ENCODE results near the gene FMO3. TPM values are rescaled to one million over a fixed set of nuclear protein-coding genes. Genes with fewer than 3 reads are reported as not detected.

FMO3 gene
- total RNA-seq, 1 experiment from 2014 or later, result 58.6 TPM

DNA sequence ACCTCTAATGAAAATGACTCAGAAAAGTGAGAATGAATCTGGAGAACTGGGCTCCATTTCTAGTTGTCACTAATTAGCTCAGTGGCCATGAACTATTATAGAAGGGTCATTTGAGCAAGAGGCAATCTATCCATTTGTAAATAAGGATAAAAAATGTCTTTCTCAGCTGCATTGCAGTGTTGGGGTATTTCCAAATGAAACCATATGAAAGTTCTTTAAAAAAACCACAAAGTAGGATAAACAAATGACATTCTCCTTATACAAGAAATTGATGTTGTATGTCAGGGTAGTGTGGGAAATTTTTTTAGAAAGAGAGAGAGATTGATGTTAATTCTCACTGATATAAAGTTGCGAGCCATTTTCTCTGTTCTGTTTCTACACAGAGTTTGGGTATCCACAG lies 26.0 kb downstream of the FMO3 start:
- no peak for DNase-seq (ENCODE audit: low read depth)

DNA sequence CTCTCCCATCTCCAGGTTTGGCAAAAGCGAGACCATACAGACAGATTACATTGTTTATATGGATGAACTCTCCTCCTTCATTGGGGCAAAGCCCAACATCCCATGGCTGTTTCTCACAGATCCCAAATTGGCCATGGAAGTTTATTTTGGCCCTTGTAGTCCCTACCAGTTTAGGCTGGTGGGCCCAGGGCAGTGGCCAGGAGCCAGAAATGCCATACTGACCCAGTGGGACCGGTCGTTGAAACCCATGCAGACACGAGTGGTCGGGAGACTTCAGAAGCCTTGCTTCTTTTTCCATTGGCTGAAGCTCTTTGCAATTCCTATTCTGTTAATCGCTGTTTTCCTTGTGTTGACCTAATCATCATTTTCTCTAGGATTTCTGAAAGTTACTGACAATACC lies 26.4 kb downstream of the FMO3 start:
- no peak for DNase-seq (ENCODE audit: low read depth)

DNA sequence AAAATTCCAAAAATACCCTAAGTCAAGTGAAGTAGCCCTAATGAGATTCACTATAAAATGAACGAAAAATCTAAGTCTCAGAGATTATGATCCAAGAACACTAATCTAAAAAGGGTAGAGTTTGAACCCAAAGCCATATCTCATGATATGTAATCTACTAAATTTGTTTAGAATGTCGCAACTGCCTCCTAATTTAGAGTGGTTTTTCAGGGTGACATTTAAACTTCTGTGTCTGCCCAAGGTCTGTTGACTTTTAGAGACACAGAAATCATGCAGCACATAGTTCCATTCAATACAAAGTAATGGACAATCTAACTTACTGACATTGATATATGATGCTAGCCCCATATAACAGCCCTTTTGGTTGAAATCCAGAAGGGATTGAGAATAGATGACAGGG lies 28.9 kb downstream of the FMO3 start:
- DNase-seq (ENCODE audit: low read depth), result no peak

DNA sequence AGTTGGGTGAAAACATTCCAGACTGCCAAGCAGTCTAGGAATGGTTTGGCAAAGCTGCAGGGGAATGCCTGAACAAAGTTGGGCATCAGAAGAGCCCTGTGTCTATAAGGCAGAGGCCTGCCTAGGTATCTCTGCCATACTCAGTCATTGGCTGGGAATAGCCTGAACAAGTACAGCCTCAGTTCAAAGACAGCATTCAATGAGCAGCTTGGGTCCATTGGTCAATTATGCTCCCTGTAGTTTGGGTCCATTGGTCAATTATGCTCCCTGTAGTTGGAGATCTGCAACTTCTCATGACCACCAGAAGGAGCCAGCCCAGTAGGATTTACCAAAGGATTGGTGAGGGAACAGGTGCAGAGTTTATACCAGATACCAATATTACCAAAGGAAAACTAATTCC lies 31.6 kb downstream of the FMO3 start:
- no peak for DNase-seq (ENCODE audit: low read depth)

DNA sequence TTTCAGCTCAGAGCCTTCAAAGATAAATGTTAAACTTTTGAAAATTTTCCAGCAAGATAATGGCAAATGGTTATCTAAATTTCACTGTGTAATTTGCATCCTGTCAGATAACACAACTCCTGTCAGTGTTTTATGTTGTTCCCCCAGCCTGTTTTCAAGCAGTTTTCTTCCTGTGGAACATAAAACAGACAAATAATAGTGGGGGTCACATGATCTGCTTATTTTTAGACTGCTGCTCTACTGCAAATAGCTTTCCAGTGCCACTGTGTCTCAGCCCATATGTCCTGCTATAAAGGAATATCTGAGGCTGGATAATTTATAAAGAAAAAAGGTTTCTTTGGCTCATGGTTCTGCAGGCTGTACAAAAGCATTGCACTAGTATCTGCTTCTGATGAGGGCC lies 32.2 kb downstream of the FMO3 start:
- no peak for DNase-seq (ENCODE audit: low read depth)

DNA sequence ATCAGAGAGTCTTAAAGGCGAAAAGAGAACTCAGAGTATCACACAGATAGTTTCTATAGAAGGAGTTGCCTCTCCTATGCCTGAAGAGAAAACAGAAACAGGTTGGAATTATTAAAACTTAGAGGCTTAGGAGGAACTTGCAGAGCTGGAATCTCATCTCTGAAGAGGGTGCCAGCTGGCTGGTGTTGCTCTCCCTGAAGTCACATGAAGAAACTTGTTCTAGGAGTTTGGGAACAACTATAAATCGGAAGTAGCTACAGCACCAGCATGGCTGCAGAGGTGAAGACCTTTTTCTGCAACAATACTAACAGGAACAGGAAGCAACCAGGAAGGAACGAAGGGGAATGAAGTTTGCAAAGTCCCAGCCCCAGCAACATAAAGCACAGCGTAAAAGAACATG lies 35.8 kb downstream of the FMO3 start:
- no peak for DNase-seq (ENCODE audit: low read depth)

DNA sequence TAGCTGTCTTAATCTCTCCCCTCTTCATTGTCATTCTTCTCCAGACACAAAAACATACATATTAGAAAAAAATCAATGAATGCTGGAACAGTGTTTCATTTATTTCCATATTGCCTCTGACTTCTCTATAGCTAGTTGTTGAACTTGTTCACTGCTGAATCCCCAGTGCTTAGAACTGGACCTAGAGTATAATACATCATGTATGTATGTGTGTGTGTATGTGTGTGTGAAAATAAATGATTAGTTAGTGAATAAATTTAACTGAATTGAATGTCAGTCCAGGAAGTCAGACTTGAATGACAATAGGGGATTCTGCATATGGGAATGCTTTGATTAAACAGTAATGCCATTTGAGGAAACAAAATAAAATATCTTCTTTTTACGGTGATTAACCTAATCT lies 36.4 kb downstream of the FMO3 start:
- DNase-seq (ENCODE audit: low read depth), result no peak

DNA sequence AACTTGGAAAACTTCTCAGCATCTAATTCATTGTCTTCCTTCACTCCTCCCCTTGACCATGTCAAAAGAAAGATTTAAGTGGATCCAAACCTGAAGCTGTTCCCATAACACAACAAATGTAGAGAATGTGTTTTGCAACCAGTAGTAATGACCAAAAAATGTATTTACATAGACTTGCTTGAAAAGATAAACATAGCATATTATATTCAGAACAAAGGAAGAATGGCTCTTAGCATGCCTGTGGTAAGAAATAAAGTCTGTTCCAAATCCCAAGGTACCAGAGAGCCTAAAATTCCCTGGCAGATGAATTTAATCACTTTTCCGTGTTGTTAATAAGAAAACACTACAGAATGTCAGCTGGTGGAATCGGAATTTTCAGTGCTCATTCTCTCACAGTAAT lies 36.8 kb downstream of the FMO3 start:
- no peak for DNase-seq (ENCODE audit: low read depth)

DNA sequence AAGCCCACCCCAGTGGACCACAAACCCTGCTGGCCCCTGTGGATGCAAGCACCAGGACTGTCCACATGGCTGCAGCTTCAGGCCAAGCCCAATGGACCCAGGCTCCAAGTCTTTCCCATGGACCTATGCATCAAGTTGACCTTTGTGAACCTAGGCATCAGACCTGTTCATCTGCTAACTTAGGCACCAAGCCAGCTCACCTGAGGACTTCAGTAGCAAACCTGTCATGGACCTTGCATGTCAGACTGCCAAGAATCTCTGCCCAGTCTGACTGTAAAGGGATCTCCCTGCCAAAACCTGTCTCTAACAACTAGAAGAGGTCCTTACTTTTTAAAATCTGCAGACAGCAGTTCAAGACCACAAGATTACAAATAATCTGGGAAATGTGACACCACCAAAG lies 37.8 kb downstream of the FMO3 start:
- DNase-seq (ENCODE audit: low read depth), result no peak

DNA sequence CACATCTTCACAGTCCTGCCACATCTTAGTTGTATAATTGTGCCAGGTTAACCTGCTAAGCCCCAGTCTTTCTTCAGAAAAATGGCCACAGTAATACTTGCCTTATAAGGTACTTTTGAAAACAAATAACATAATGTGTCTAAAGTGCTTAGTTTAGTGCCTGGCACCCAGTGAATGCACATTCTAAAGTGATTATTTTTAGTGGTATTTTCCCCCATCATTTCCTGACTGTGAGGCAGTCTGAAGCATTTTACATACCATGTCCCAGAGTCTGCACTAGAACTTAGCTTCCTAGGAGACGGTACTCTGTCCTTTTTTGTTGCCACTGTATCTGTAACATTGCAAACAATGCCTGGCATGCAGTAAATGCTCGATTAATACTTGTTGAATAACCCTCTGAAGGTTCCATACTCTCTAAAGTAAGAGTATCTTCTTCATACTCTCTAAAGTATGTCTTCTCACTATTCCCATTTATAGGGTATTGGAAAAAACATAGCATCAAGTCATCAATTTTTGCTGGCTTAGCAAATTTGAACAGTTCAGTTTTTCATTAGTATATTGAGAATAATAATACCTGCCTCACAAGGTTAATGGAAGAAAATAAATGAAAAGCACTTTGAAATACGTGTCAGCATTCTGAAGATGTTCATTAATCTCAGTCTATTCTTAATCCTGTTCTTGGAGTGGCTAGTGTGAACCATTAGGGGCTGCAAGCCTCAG lies 43.7 kb downstream of the FMO3 start:
- no peak for DNase-seq (ENCODE audit: low read depth)

DNA sequence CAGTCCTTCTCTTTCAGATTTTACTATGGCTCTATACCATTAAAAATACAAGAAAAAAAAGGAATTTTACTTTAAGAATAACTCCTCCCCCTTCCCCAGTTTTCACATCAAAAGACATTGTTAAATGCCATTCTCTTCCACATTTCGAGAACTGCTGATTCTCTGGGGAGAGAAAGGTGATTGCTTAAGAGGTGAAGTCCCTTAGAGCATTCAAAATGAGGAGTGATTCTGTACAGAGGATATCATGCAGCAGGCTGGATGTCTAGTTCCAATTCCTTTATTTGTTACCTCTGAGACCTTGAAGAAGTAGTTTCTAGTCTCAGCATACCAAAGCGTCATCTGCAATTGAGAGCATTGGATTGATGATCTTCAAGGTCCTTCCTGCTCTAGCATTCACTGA lies 46.9 kb downstream of the FMO3 start:
- no peak for DNase-seq (ENCODE audit: low read depth)

DNA sequence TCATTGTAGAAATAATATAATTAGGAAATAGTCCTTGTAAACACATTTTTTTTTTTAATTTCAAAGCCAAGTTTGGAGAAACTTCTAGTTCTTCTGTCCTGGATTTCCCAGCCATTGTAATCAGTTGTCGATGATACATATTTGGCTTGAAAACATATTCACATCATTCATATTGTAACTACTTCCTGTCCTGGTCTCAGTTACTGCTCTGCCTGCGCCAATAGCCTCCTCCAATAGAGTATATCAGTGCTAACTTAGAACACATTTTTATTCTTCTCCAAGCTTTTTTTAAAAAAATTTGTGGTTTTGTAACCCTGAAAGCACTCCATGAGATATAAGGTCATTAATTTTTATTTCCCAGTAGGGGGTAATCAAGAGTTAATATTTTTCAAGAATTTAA lies 48.3 kb downstream of the FMO3 start:
- no peak for DNase-seq (ENCODE audit: low read depth)

DNA sequence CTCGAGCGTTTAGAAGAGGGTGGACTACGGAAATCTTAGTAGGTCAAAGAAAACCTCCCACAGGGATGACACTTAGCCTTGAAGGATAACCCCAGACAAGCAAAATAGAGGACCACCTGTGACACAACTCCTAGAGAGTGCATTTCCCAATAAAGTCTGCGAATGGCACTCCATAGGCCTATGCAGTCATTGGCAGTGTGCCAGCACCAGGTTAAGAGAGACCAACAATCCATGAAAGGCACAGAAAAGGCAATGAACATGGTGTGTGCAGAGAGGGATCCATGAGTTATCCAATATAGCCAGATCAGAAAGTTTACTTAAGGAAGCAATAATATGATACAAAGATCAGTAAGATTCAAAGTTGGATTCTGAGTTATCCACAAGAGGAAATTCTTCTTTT lies 49.2 kb downstream of the FMO3 start:
- no peak for DNase-seq (ENCODE audit: low read depth)

DNA sequence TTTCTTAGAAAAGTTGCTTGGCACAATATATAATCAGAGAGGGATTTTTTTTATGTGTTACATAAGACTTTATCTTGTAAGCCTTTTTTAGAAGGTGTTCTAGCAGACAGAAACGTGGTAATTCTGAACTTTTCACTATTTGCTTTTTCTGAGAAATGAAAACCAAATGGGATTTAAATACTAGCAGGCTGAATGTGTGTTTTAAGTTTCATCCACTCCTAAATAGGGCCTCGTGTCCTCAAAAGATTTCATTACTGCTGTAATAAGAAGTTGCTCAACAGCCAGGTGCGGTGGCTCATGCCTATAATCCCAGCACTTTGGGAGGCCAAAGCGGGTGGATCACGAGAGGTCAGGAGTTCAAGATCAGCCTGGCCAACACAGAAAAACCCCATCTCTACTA lies 49.7 kb downstream of the FMO3 start:
- DNase-seq (ENCODE audit: low read depth), result no peak

DNA sequence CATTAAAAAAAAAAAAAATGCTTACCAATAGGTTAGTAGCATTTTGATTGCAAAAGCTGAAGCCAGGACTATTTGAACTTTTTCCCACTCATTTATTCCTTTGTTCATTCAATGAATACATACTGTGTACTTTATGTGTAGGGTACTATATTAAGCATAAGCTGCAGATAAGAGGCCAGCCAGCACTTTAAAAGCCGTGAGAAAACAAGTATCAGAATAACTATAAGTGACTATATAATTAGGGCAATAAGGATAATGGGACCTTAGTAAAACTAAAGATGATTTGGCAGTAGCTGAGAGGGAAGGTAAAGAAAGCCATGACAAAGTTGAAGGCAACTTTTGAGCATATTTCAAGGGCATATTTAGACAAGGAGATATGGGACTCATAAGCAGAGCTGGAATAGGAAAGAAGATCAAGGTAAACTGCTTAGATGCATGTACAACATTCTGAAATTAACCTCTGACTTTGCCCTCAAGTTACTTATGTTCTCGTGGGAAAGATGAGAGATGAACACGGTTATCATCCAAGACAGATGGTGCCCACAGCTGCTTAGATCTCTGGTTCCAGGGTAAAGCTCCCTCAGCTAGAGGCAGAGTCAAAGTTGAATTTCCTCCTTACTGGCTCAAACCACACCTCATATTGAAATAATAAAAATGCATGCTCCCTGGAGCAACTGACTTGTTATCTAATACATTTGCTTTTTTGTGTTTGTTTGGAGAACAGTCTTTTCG lies 50.4 kb downstream of the FMO3 start:
- DNase-seq (ENCODE audit: low read depth), result no peak

DNA sequence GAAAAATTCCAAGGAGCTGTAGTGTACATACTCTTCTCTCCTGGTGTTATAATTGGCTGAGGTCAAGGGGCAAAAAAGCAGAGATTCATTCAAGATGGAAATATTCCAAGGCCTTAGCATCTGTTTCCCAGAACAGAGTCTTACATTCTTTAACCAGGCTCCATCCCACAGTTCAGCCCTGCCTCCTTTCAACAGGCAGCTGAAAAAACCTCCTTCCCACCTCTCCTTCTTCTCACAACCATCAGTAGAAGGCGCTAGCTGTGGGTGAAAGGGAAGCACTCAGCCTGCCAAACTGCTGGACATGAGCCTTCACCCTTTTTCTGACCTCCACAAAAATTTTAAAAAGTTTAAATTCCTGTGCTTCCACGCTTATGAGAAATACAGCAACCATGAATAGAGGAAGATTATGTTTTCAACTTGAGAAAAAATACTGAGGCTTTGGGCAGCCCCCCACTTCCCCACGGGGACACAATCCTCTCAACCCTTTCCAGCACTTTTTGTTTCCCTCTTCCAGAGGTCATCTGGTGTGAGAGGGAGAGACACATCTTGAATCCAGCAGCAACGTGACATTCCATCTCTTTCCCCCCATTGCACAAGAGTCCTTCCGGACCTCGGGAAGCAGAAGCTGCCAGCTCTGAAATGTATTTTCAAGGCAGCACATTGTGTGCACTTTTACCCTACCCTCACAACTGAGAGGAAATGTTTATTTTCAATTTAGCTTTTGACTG lies 51.1 kb downstream of the FMO3 start:
- peak; percentile 86 for DNase-seq (ENCODE audit: low read depth)

DNA sequence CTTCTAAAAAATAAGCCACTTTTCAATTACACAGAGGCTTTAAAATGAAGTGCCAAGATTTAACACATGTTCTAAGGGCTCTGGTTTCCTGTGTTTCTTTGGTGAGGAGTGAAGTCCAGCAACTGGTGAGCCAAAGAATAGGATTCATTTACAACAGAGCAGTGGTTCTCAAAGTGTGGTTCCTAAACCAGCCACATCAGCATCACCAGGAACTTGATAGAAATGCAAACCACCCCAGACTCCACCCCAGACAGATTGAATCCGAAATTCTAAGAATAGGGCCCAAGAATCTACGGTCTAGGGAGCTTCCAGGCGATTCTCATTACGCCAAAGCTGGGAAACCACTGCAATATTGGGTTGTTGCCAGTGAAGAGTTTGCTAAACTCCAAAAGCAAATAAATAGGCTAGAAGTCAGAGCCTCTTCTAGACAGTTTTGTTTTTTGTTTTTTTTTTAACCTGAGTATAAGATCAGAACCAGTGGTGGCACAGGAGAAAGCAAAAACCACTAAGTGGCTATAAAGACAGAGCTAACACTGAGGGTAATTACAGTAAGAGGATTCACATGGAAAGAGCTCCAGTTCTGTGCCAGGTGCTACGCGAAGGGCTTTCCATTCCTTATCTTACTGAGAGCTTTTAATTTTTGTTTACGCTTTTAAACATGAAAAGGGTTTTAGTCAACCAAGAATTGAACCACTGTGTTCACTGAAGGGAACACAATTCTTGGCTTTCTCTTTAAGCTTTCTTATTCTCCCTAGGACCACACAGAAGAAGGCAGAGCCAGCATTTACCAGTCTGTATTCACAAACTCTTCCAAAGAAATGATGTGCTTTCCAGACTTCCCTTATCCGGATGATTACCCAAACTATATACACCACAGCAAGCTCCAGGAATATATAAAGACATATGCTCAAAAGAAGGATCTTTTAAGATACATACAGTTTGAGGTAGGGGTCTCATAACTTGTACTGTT lies 52.0 kb downstream of the FMO3 start:
- DNase-seq (ENCODE audit: low read depth), result peak; percentile 75

DNA sequence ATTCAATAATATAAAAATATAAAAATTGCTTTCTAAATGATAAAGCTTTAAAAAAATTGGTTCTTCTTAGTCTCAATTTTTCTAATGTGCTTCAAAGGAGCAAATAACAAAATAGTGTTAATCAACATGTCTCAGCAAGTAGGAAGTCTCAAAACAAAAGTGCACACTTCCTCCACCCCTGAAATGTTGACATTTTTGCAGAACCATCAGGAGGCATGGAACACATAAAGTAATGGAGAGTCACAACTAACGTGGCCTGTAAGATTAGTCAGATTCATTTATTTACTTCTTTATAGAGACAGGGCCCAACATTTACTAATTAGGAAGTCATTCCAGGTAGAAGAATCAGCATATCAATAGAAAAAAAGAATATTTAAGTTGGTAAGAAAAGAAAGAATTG lies 59.5 kb downstream of the FMO3 start:
- DNase-seq (ENCODE audit: low read depth), result no peak

DNA sequence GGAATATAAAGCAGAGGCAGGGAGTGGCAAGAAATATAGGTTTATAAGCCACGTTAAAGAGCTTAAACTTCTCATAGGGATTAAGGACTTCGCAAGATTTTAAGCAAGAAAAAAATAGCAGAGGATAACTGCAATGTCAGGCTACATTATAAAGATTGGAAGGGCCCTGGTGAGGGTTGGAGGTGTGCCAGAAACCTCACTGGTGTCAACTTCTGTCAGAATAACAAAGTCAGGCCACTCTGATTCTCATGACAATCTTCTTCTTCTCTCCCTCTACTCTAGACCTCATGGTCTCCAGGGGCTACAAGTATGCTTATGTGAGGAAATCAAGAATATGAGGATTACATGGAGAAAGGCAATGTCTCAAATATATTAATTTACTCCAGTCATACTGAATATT lies 61.8 kb downstream of the FMO3 start:
- no peak for DNase-seq (ENCODE audit: low read depth)

DNA sequence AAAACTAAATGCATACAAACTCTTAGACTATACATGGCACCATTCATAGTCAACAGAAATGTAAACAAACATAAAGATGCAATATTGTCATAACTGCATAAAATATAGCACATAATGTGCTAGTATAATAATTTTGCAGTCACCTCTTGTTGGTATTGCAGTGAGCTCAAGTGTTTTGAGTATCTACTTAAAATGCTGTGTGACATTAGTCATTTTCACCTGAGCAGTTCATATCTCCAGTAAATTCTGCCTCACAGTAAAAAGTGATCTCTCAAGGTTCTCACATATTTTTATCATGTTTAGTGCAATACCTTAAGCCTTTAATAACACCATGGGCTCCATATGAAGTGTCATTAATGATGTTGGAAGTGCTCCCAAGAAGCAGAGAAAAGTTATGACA lies 64.8 kb downstream of the FMO3 start:
- no peak for DNase-seq (ENCODE audit: low read depth)

DNA sequence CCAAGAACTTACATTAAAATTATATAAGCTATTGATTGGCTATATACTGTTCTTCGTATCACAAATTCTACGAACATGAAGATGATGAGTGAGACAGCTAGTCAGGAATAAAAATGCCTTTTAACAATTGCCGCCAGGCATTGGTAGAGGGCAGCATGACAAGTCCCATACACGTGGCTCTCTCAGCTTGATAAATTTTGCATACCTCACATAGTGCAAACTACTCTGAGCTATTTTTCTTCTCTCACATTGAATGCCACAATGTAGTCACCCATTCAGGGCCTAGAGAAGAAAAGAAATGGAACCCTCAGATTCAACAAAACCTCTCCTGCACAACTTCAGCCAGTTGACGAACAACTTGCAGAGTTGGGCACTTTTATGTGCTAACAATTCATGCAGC lies 67.4 kb downstream of the FMO3 start:
- peak; percentile 7 for DNase-seq (ENCODE audit: low read depth)

DNA sequence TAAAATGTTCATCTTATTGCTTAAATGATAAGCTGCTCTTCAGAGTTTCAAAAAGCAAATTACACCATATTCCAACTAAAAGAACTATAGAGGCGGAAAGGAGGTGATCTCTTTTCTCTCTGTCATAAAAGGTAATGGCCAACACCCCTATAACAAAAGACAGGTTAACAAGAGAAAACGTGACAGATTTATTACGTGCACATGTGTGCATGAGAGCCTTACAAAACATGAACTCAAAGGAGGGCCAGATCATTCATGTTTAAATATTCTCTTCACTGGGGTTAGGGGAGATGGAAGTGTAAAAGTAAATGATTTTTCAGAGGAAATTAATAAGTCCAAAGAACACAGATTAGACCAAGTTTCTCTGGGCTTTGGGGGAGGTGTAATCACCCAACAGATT lies 67.8 kb downstream of the FMO3 start:
- DNase-seq (ENCODE audit: low read depth), result no peak

Measured in RPMI7951 (cell line).